Activated T-helper 2 cell treated with anti-CD3 and anti-CD28 coated beads, Interferon-gamma antibody, Interleukin-2, Interleukin-4, amounts not matched to agents 10 μg/mL and 5 μg/mL and 100 μg/mL, durations not matched to agents 14 hours and 24 hours and 36 hours (primary cell): ENCODE measurements around the gene ARHGAP24. TPM values are rescaled to one million over a fixed set of nuclear protein-coding genes. Genes with fewer than 3 reads are reported as not detected.

ENCODE experiments used
- DNase-seq: peaks from one replicate; pipeline ENCODE4 v3.0.0; 2021; ENCODE audit warnings: low spot score
- H3K27ac Mint-ChIP-seq: one replicate; pipeline ENCODE4 v1.8.0; 2021; ENCODE audit warnings: mixed read lengths
- H3K27me3 Mint-ChIP-seq: one replicate; pipeline ENCODE4 v1.8.0; 2021; ENCODE audit warnings: low read depth, mixed read lengths
- H3K36me3 Mint-ChIP-seq: one replicate; pipeline ENCODE4 v1.8.0; 2021; ENCODE audit warnings: low read depth, mixed read lengths
- H3K4me1 Mint-ChIP-seq: one replicate; pipeline ENCODE4 v1.8.0; 2021; ENCODE audit warnings: low read depth, mixed read lengths
- H3K4me3 Mint-ChIP-seq: one replicate; pipeline ENCODE4 v1.8.0; 2021; ENCODE audit warnings: low read depth, mild to moderate bottlenecking, moderate library complexity, mixed read lengths
- H3K9me3 Mint-ChIP-seq: one replicate; pipeline ENCODE4 v1.8.0; 2021; ENCODE audit warnings: mixed read lengths
- intact Hi-C: fragments of 100-400 bp; cut with micrococcal nuclease; formaldehyde crosslinking; loops from one replicate; pipeline ENCODE4 v1.15.1; 2023
- total RNA-seq: library from RNA; stranded (reverse); gene quantifications from 2 replicates; pipeline ENCODE4 v1.2.3, GENCODE V29; 2022

Gene ARHGAP24
- total RNA-seq, 1 donor from 2014 or later: not detected

DNA sequence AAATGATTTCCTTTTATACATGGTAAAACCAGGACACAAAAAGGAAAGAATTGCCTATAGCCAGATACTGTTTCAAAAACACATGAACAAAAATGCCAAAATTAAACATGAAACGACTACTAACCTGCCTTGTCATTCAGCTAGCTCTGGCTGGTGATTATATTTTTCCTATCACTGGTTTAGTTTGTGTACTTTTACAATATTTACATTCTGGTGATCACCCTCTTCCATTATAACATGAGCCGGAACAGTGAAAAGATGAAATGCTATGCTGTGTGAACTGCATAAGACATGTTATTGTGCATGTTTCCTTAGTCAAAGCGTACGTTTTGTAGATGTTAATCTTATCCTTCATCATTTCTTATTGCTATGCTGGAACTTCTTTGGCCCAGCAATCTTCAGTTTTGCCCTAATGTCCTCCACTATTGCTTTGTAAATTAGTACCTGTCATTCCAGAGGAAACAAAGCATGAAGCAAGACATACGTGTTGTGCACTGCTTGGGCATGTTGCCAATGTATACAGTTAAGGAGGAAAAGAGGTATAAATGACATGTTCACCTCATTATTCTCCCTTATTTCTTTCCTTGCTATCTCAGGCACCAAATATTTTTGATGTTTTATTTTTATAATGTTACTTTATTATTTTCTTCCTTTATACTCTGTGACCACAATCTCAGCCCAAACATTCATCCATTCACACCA lies 386.3 kb downstream of the ARHGAP24 start:
- no peaks in the 10 kb centered on the region for H3K9me3 Mint-ChIP-seq
- H3K4me3 Mint-ChIP-seq: no peak overlapping the region
- no peak for DNase-seq
- no peaks in the 10 kb centered on the region for H3K27me3 Mint-ChIP-seq
- no peak overlapping the region for H3K27ac Mint-ChIP-seq
- no peaks in the 10 kb centered on the region for H3K4me1 Mint-ChIP-seq
- intact Hi-C loops: no loop called here
- H3K36me3 Mint-ChIP-seq: no peaks in the 10 kb centered on the region

DNA sequence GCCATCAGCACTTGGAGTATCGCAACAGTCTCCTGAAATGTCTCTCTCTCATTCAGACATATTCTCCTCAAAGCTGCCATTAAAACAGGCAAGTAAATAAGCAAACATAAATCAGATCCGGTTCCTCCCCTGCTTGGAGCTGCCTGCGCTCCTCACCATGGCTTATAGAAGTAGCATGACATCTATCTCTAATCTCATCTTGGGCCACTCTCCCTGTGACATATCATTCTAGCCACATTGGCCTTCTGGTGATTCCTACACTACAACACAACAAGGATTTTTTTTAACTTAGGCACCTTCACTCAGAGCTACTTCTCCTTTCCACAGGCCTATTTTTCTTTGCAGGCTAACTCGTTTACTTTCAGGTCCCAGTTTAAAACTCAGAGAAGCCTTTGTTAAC lies 387.9 kb downstream of the ARHGAP24 start:
- H3K36me3 Mint-ChIP-seq: no peaks in the 10 kb centered on the region
- H3K27me3 Mint-ChIP-seq: no peaks in the 10 kb centered on the region
- H3K4me1 Mint-ChIP-seq: no peaks in the 10 kb centered on the region
- H3K9me3 Mint-ChIP-seq: no peaks in the 10 kb centered on the region
- no peak overlapping the region for H3K4me3 Mint-ChIP-seq
- no peak for DNase-seq
- intact Hi-C loops: no loop called here
- H3K27ac Mint-ChIP-seq: no peak overlapping the region

DNA sequence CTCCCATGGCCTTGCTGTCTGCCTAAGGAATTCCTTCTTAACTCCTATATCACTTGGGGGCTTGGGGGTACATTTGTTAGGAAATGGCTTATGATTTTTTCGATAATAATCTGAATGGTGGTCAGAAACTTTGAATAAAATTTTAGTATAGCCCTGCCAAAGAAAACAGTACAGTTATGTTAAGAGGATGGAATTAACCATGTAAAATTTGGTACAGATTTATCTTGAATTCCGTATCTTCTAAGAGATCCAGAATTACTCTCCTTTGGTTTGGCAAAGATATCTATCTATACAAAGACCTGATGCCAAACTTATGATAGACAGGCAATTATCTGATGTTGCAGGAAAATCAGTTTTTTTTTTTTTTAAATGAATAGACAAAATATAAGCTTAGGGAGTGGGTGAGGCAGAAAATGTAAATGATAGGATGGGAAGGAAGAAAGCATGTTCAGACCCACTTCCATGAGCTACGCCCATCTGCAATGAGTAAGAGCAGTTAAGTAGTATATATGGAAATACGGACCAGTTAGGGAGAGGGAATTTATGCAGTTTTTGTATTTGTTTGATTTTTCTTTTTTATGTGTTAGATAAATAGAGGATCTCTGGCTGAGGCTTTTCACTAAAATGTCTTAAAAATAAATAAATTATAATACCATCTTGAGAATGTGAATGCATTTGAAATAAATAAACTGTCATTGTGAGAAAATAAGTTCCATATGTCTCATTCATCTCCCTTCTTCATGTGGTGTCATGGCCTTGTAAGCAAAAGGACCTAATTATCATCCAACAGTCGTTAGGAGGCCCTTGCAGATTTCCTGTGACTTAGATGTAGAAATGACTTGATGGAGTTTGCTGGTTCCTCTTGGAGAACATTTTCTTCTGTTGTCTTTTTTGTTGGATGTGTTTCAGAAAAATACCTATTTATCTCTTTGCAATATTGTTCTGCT lies 389.6 kb downstream of the ARHGAP24 start:
- H3K4me1 Mint-ChIP-seq: no peaks in the 10 kb centered on the region
- no peak for DNase-seq
- no peak overlapping the region for H3K4me3 Mint-ChIP-seq
- no peaks in the 10 kb centered on the region for H3K27me3 Mint-ChIP-seq
- no peak overlapping the region for H3K27ac Mint-ChIP-seq
- H3K9me3 Mint-ChIP-seq: no peaks in the 10 kb centered on the region
- intact Hi-C loops: no loop called here
- H3K36me3 Mint-ChIP-seq: no peaks in the 10 kb centered on the region

DNA sequence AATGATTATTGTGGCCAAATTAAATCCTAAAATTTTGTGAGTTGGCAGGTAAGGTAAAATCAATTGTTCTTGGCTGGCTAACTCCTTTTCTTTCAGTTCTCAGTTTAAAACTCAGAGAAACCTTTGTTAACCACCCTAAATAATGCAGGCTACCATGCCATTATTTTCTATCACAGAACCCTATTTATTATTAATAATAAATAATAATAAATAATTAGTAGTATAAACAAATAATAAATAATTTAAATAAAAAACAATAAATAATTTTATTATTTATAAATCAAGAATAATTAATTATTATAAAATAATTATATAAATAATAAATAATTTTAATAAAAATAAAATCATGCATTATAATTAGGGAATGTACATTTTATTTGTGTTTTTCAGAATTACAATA lies 390.3 kb downstream of the ARHGAP24 start:
- intact Hi-C loops: no loop called here
- no peak for DNase-seq
- H3K27me3 Mint-ChIP-seq: no peaks in the 10 kb centered on the region
- H3K4me3 Mint-ChIP-seq: no peak overlapping the region
- no peaks in the 10 kb centered on the region for H3K9me3 Mint-ChIP-seq
- H3K36me3 Mint-ChIP-seq: no peaks in the 10 kb centered on the region
- no peaks in the 10 kb centered on the region for H3K4me1 Mint-ChIP-seq
- H3K27ac Mint-ChIP-seq: no peak overlapping the region

DNA sequence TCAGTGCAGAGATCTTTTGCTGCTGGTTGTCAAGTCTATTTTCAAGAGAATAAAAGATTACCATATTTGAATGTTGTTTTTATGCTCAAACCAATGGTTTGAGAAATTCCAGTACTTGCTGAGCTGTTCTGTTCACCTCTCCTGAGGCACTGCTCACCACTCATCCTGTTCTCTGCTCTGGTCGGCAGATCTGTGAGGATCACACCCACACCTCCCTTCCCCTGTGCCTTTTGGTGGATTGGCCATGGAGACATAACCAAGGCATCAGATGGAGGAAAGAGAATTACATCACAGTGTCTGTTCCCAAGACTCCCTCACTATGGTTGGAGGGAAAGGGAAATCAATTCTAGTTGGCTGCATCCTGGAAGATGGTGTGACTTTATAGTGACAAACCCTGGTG lies 391.6 kb downstream of the ARHGAP24 start:
- no peaks in the 10 kb centered on the region for H3K4me1 Mint-ChIP-seq
- H3K4me3 Mint-ChIP-seq: no peak overlapping the region
- H3K9me3 Mint-ChIP-seq: no peaks in the 10 kb centered on the region
- DNase-seq: no peak
- no peaks in the 10 kb centered on the region for H3K27me3 Mint-ChIP-seq
- intact Hi-C loops: no loop called here
- H3K27ac Mint-ChIP-seq: no peak overlapping the region
- no peaks in the 10 kb centered on the region for H3K36me3 Mint-ChIP-seq

DNA sequence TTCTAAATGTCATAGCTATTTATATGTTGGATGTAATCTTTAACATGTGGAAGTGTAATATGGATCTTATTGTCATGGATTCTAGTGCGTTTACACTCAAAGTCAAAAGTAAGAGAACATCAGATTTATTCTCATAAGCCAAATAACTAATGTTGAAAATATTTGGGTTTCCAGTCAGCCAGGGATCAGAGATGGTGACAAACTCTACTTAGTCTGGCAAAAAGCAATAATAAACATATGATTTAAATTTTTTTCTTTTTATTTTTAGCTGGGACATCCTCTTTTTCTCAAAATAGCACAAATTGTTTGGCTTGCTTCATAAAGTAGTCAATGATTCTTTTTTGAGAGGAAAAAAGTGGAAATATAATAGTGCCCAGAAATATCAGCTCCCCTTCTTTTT lies 392.3 kb downstream of the ARHGAP24 start:
- H3K27me3 Mint-ChIP-seq: no peaks in the 10 kb centered on the region
- DNase-seq: no peak
- H3K4me1 Mint-ChIP-seq: no peaks in the 10 kb centered on the region
- H3K9me3 Mint-ChIP-seq: no peaks in the 10 kb centered on the region
- no peaks in the 10 kb centered on the region for H3K36me3 Mint-ChIP-seq
- no peak overlapping the region for H3K27ac Mint-ChIP-seq
- H3K4me3 Mint-ChIP-seq: no peak overlapping the region
- intact Hi-C loops: no loop called here

DNA sequence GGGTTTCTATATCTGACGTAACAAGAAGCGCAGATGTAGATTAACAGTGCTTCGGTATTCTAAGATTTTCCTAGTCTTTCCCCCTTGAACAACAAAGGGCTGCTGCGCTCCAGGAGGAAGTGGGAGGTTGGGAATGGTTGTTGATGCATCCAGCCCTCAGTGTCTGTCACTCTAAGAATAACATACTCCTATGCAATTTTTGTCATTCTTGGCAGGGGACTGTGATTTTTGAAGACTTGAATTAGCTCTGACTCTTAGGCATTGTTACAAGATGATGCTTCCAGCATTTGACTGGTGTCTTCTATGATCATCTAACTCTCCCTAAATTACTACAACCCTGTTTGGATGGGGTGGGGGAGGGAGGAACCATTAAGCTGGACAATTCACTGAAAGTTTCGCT lies 394.2 kb downstream of the ARHGAP24 start:
- no peak overlapping the region for H3K4me3 Mint-ChIP-seq
- H3K27me3 Mint-ChIP-seq: no peaks in the 10 kb centered on the region
- intact Hi-C loops: no loop called here
- H3K36me3 Mint-ChIP-seq: no peaks in the 10 kb centered on the region
- no peak for DNase-seq
- H3K4me1 Mint-ChIP-seq: no peaks in the 10 kb centered on the region
- no peak overlapping the region for H3K27ac Mint-ChIP-seq
- no peaks in the 10 kb centered on the region for H3K9me3 Mint-ChIP-seq

DNA sequence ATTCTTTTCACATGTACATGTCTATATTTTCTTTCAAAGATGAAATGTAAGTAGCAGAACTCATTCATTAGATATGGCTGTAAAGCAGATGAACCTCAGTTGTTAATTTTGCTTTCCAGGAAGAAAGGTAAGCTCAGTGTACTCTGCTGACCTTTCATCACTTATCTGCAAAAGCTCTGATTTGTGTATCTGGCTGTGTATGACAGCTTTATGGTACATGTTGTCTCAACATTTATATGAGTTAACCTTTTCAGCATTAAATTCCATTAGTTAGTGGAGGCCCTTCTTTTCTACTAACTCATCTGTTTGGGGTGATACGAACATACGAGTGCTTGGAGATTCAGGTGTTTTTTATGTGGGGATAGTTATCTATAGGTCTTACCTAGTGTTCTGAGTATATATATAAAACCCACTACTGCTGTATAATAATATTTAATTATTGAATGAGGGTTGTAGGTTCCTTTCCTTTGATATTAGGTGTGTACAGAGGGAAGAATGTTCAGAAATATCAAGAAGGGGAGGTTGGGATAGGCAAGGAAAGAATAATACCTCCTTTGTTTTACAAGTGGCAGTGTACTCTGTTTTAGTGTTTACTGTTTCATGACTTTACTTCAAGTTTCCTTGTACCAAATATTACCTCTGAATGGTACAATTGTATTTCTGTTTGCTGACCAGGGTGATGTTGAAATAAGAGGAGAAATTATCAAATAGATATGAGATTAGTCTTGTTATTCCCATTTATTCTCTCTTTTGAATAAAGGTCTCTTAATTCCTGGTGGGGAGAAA lies 395.5 kb downstream of the ARHGAP24 start:
- DNase-seq: no peak
- Mint-ChIP-seq H3K36me3 (no peaks in the 10 kb centered on the region), H3K4me1 (no peaks in the 10 kb centered on the region), H3K27ac (no peak overlapping the region), H3K27me3 (no peaks in the 10 kb centered on the region), H3K9me3 (no peaks in the 10 kb centered on the region), H3K4me3 (no peak overlapping the region)
- intact Hi-C loops: no loop called here

DNA sequence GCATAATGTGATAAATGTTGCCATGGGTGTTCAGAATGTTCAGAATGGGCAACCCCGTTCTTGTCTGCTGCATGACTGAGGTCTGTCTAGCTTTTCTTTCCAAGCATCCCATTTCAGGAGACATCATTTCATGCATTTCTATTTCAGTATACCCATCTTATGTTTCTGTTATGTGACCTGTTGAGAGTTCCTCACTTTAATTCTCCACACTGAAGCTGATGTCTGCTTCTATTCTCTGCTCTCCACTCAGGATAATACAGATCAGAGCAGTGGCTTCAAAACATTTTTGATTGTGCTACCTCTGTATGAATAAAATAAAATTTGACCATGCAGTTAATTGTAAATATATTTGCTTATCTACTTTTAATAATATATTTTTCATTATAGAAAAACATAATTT lies 398.6 kb downstream of the ARHGAP24 start:
- no peak for DNase-seq
- no peaks in the 10 kb centered on the region for H3K27me3 Mint-ChIP-seq
- H3K27ac Mint-ChIP-seq: no peak overlapping the region
- H3K36me3 Mint-ChIP-seq: no peaks in the 10 kb centered on the region
- intact Hi-C loops: no loop called here
- no peaks in the 10 kb centered on the region for H3K9me3 Mint-ChIP-seq
- H3K4me3 Mint-ChIP-seq: no peak overlapping the region
- H3K4me1 Mint-ChIP-seq: no peaks in the 10 kb centered on the region

DNA sequence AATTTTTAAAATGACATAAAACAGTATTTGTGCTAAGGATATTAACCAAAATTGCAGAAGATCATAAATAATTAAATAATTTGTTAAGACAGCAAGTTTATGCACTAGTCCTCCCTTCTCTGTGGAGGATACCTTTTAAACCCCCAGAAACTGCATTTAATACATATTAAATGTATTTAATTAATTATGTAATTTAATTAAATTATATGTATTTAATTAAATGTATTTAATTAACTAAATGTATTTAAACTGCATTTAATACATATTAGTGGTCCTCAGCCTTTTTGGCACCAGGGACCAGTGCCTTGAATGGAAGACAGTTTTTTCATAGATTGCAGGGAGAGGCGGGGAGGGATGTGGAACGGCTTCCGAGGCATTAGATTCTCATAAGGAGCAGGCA lies 404.6 kb downstream of the ARHGAP24 start:
- intact Hi-C loops: no loop called here
- DNase-seq: no peak
- H3K9me3 Mint-ChIP-seq: no peaks in the 10 kb centered on the region

DNA sequence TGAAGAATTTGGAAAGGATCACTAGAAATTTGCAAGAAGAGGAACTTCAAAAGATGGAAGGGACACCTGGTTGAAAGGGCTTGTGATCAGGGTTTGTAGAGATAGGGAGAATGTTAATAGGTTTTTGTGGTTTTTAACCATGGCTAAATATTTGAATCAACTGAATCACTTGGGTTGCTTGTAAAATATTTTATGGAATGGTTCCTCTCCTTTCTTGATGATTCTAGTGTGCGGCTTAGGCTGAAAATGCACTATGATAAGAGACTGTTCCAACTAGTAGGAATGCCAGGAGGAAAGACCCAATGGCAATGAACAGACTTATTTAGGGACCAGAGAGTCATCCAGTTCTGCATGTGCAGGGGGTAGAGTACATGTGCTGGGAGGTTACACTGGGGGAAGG lies 408.2 kb downstream of the ARHGAP24 start:
- no peaks in the 10 kb centered on the region for H3K36me3 Mint-ChIP-seq
- intact Hi-C loops: no loop called here
- no peak overlapping the region for H3K4me3 Mint-ChIP-seq
- DNase-seq: no peak
- no peaks in the 10 kb centered on the region for H3K4me1 Mint-ChIP-seq
- H3K27me3 Mint-ChIP-seq: no peaks in the 10 kb centered on the region
- H3K9me3 Mint-ChIP-seq: no peaks in the 10 kb centered on the region
- H3K27ac Mint-ChIP-seq: no peak overlapping the region

More for the DNA sequence above, 404.6 kb downstream of the ARHGAP24 start:
- Mint-ChIP-seq H3K36me3 (no peaks in the 10 kb centered on the region), H3K4me3 (no peak overlapping the region), H3K27me3 (no peaks in the 10 kb centered on the region), H3K4me1 (no peaks in the 10 kb centered on the region), H3K27ac (no peak overlapping the region)

DNA sequence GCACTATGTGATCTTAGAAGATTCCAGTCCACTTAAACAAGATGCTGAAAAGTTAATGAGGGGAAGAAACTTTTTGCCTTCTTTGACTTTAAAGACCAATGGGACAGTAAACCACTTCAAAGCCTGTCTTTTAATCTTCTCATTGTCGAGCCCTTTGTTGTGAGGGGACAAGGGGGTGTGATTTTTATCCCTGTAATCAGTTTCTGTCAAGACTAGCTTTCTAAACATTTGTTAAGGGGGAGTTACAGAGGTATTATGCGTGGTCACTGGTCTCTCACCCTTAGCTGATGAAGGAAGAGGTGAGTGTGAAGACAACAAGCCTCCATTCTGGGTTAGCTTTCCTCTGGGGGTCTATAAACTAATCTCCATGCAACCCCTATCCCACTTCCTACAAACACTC lies 409.3 kb downstream of the ARHGAP24 start:
- no peaks in the 10 kb centered on the region for H3K9me3 Mint-ChIP-seq
- H3K4me1 Mint-ChIP-seq: no peaks in the 10 kb centered on the region
- no peak overlapping the region for H3K4me3 Mint-ChIP-seq
- H3K27me3 Mint-ChIP-seq: no peaks in the 10 kb centered on the region
- no peak overlapping the region for H3K27ac Mint-ChIP-seq
- H3K36me3 Mint-ChIP-seq: no peaks in the 10 kb centered on the region
- intact Hi-C loops: no loop called here
- DNase-seq: no peak

DNA sequence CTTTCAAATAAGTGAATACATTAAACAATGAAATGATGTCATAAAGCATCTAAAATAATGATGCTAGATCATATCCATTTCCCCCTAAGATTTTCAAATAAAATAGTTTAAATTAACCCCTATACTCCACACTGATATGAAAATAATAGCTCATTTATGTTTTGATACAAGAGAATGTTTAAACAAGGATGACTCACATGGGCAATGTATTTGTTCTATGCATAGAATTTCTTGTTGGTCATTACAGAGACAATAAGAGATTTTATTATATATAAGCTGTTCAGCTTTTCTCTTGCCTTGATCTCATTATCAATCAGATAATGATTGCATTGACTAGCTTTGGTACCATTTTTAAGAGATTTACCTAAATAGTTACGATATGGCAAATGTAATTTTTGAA lies 411.7 kb downstream of the ARHGAP24 start:
- Mint-ChIP-seq H3K4me3 (no peak overlapping the region), H3K27me3 (no peaks in the 10 kb centered on the region), H3K4me1 (no peaks in the 10 kb centered on the region), H3K36me3 (no peaks in the 10 kb centered on the region), H3K27ac (no peak overlapping the region), H3K9me3 (no peaks in the 10 kb centered on the region)
- no peak for DNase-seq
- intact Hi-C loops: no loop called here
